Measurements from ENCODE around the gene RGS2.

Gene RGS2, protein sequence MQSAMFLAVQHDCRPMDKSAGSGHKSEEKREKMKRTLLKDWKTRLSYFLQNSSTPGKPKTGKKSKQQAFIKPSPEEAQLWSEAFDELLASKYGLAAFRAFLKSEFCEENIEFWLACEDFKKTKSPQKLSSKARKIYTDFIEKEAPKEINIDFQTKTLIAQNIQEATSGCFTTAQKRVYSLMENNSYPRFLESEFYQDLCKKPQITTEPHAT

GRCh38 chr1:192808518-192809306 is at the start of gene RGS2:
Gene RGS2 (plus strand): TSS chr1:192809039. CDS start chr1:192809072, 33 bp downstream.
- peak within 1 kb of the TSS; percentile 97 to 99 for H3K4me3 ChIP-seq (ENCODE audit: low read depth in 1 of 2, low read length in 2 of 2)
- no peaks in the 10 kb centered on the region for H3K9me3 ChIP-seq (ENCODE audit: low read length)
- H3K9ac ChIP-seq (ENCODE audit: low read length) = peak within 1 kb of the TSS; percentile 98
- H3K36me3 ChIP-seq (ENCODE audit: insufficient read depth, low read length) = peaks cover 29% of the 10 kb centered on the region
- H3K4me1 ChIP-seq (ENCODE audit: insufficient read depth, low read length) = peaks cover 4% of the 10 kb centered on the region
- H3K27me3 ChIP-seq (ENCODE audit: control insufficient read depth in 1 of 2, insufficient read depth in 2 of 2, low read length in 2 of 2) = no peaks in the 10 kb centered on the region
- H3K27ac ChIP-seq (ENCODE audit: low read depth, low read length) = peak within 1 kb of the TSS; percentile 94

GRCh38 chr1:192759104-192759503 is 49.7 kb upstream of the RGS2 start:
- Histone ChIP-seq H3K27me3 (ENCODE audit: control insufficient read depth in 1 of 2, insufficient read depth in 2 of 2, low read length in 2 of 2) (no peaks in the 10 kb centered on the region), H3K9ac (ENCODE audit: low read length) (no peak overlapping the region), H3K4me3 (ENCODE audit: low read depth in 1 of 2, low read length in 2 of 2) (no peak overlapping the region)

DNA sequence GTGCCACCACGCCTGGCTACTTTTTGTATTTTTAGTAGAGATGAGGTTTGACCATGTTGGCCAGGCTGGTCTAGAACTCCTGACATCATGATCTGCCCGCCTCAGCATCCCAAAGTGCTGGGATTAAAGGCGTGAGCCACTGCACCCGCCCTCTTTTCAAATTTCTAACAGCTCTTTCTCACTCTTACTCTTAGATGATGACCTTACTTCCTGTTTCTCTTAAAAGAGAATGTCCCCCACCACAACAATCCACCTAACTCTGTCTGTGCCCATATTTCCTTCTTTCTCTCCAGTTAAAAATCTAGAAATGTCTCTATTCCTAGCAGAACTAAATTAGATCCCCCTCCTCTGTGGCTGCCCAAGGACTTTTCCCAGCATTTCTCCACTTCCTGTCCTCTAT is 46.6 kb upstream of the RGS2 start:
- Histone ChIP-seq H3K9me3 (ENCODE audit: low read length) (no peaks in the 10 kb centered on the region), H3K4me1 (ENCODE audit: insufficient read depth, low read length) (no peaks in the 10 kb centered on the region), H3K27ac (ENCODE audit: low read depth, low read length) (no peak overlapping the region), H3K4me3 (ENCODE audit: low read depth in 1 of 2, low read length in 2 of 2) (no peak overlapping the region), H3K9ac (ENCODE audit: low read length) (no peak overlapping the region), H3K36me3 (ENCODE audit: insufficient read depth, low read length) (no peaks in the 10 kb centered on the region), H3K27me3 (ENCODE audit: control insufficient read depth in 1 of 2, insufficient read depth in 2 of 2, low read length in 2 of 2) (no peaks in the 10 kb centered on the region)

More at GRCh38 chr1:192759104-192759503, 49.7 kb upstream of the RGS2 start:
- no peaks in the 10 kb centered on the region for H3K4me1 ChIP-seq (ENCODE audit: insufficient read depth, low read length)
- H3K9me3 ChIP-seq (ENCODE audit: low read length) = no peaks in the 10 kb centered on the region
- H3K27ac ChIP-seq (ENCODE audit: low read depth, low read length) = no peak overlapping the region
- H3K36me3 ChIP-seq (ENCODE audit: insufficient read depth, low read length) = no peaks in the 10 kb centered on the region

DNA sequence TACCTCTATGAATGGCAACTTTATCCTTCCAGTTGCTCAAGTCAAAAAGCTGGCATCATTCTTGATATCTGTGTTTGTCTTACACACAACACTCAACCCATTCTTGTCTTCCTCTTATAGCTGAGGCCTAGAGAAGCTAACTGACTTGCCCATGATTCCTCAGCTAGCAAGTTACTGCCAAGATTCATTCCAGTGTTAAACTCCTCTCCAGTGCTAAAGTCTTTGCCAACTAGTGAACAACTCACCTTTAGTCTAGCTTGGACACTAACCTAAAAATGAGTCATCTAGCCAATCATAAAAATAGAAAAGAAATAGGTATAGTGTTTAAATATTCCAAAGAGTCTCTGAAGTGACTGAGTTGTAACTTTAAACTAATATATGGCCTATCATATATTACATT is 45.6 kb upstream of the RGS2 start:
- Histone ChIP-seq H3K27ac (ENCODE audit: low read depth, low read length) (peak overlapping the region; percentile 3), H3K4me3 (ENCODE audit: low read depth in 1 of 2, low read length in 2 of 2) (no peak overlapping the region), H3K4me1 (ENCODE audit: insufficient read depth, low read length) (peaks cover 3% of the 10 kb centered on the region), H3K9ac (ENCODE audit: low read length) (no peak overlapping the region), H3K27me3 (ENCODE audit: control insufficient read depth in 1 of 2, insufficient read depth in 2 of 2, low read length in 2 of 2) (no peaks in the 10 kb centered on the region), H3K9me3 (ENCODE audit: low read length) (no peaks in the 10 kb centered on the region), H3K36me3 (ENCODE audit: insufficient read depth, low read length) (no peaks in the 10 kb centered on the region)

DNA sequence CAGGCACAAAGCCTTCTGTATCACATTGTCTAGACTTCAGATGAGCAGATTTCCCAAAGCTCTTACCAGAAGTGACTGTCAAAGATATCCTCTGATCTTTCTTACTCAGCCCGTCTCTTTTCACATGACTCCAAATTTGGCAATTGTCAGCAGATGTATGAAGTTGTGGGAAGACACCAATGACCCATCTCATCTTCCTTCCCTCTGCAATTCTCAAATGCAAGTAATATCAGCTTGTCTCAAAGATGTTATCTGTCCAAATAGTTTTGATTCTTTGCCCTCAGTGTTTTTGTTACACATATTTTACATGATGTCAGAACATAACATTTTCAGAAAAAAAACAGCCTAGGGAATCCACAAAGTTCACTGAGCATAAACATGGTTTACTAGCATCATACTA is 45.1 kb upstream of the RGS2 start:
- H3K9me3 ChIP-seq (ENCODE audit: low read length) = no peaks in the 10 kb centered on the region
- H3K27me3 ChIP-seq (ENCODE audit: control insufficient read depth in 1 of 2, insufficient read depth in 2 of 2, low read length in 2 of 2) = no peaks in the 10 kb centered on the region
- no peak overlapping the region for H3K9ac ChIP-seq (ENCODE audit: low read length)
- no peaks in the 10 kb centered on the region for H3K36me3 ChIP-seq (ENCODE audit: insufficient read depth, low read length)
- peaks cover 5% of the 10 kb centered on the region for H3K4me1 ChIP-seq (ENCODE audit: insufficient read depth, low read length)
- no peak overlapping the region for H3K27ac ChIP-seq (ENCODE audit: low read depth, low read length)
- no peak overlapping the region for H3K4me3 ChIP-seq (ENCODE audit: low read depth in 1 of 2, low read length in 2 of 2)

GRCh38 chr1:192764675-192765074 is 44.2 kb upstream of the RGS2 start:
- Histone ChIP-seq H3K4me3 (ENCODE audit: low read depth in 1 of 2, low read length in 2 of 2) (no peak overlapping the region), H3K9me3 (ENCODE audit: low read length) (no peaks in the 10 kb centered on the region), H3K4me1 (ENCODE audit: insufficient read depth, low read length) (peaks cover 5% of the 10 kb centered on the region), H3K27me3 (ENCODE audit: control insufficient read depth in 1 of 2, insufficient read depth in 2 of 2, low read length in 2 of 2) (no peaks in the 10 kb centered on the region), H3K27ac (ENCODE audit: low read depth, low read length) (no peak overlapping the region), H3K36me3 (ENCODE audit: insufficient read depth, low read length) (no peaks in the 10 kb centered on the region), H3K9ac (ENCODE audit: low read length) (no peak overlapping the region)

- Histone ChIP-seq H3K27me3 (ENCODE audit: control insufficient read depth in 1 of 2, insufficient read depth in 2 of 2, low read length in 2 of 2) (no peaks in the 10 kb centered on the region), H3K4me3 (ENCODE audit: low read depth in 1 of 2, low read length in 2 of 2) (no peak overlapping the region), H3K27ac (ENCODE audit: low read depth, low read length) (no peak overlapping the region), H3K36me3 (ENCODE audit: insufficient read depth, low read length) (no peaks in the 10 kb centered on the region), H3K9ac (ENCODE audit: low read length) (no peak overlapping the region), H3K4me1 (ENCODE audit: insufficient read depth, low read length) (peaks cover 5% of the 10 kb centered on the region), H3K9me3 (ENCODE audit: low read length) (no peaks in the 10 kb centered on the region)
Measured at GRCh38 chr1:192766009-192766625, 42.7 kb upstream of the RGS2 start.

DNA sequence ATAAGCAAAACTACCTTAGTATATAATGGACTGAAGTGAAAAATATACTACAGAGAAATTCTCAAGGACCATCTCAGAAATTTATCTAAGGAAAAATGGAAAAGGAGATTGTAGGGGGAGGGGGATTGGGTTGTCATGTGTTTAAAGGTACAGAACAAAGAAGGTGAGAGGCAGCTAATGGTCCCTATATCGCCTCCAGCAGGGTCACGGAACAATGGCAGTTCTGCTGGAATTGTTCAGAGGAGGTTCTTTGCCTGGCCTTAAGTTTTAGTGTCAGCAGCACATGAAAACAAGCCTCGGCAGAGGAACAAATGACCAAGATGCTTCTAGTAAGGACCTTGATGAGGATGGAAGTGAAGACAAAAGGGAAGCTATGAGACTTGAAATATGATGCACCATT is 42.0 kb upstream of the RGS2 start:
- Histone ChIP-seq H3K4me3 (ENCODE audit: low read depth in 1 of 2, low read length in 2 of 2) (no peak overlapping the region), H3K9ac (ENCODE audit: low read length) (no peak overlapping the region), H3K9me3 (ENCODE audit: low read length) (no peaks in the 10 kb centered on the region)

GRCh38 chr1:192767798-192768197 is 41.0 kb upstream of the RGS2 start:
- Histone ChIP-seq H3K27me3 (ENCODE audit: control insufficient read depth in 1 of 2, insufficient read depth in 2 of 2, low read length in 2 of 2) (no peaks in the 10 kb centered on the region), H3K36me3 (ENCODE audit: insufficient read depth, low read length) (no peaks in the 10 kb centered on the region), H3K4me1 (ENCODE audit: insufficient read depth, low read length) (peaks cover 5% of the 10 kb centered on the region), H3K4me3 (ENCODE audit: low read depth in 1 of 2, low read length in 2 of 2) (no peak overlapping the region), H3K9me3 (ENCODE audit: low read length) (no peaks in the 10 kb centered on the region), H3K27ac (ENCODE audit: low read depth, low read length) (no peak overlapping the region), H3K9ac (ENCODE audit: low read length) (no peak overlapping the region)

More for the DNA sequence above, 42.0 kb upstream of the RGS2 start:
- no peak overlapping the region for H3K27ac ChIP-seq (ENCODE audit: low read depth, low read length)
- H3K36me3 ChIP-seq (ENCODE audit: insufficient read depth, low read length) = no peaks in the 10 kb centered on the region
- peaks cover 5% of the 10 kb centered on the region for H3K4me1 ChIP-seq (ENCODE audit: insufficient read depth, low read length)
- H3K27me3 ChIP-seq (ENCODE audit: control insufficient read depth in 1 of 2, insufficient read depth in 2 of 2, low read length in 2 of 2) = no peaks in the 10 kb centered on the region

DNA sequence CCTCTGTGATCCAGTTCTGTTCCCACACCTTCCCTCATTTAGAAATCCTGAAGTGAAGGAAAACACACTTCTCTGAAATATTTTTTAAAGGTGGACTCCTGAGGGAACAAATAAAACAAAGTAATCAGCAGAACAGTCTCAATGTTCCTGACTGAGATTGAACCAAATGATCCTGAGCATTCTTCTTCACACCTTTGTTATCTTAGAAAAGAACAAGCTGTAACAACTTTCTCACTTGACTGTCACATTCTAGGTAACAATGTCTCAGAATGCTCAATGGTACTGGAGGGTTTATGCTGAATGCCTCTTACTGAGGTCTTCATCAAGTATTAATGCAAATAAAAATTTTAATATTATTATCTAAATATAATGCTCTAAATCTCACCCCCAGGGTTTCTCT is 40.4 kb upstream of the RGS2 start:
- H3K4me1 ChIP-seq (ENCODE audit: insufficient read depth, low read length) = peaks cover 5% of the 10 kb centered on the region
- no peaks in the 10 kb centered on the region for H3K9me3 ChIP-seq (ENCODE audit: low read length)
- no peak overlapping the region for H3K27ac ChIP-seq (ENCODE audit: low read depth, low read length)
- no peak overlapping the region for H3K4me3 ChIP-seq (ENCODE audit: low read depth in 1 of 2, low read length in 2 of 2)
- H3K27me3 ChIP-seq (ENCODE audit: control insufficient read depth in 1 of 2, insufficient read depth in 2 of 2, low read length in 2 of 2) = no peaks in the 10 kb centered on the region
- no peaks in the 10 kb centered on the region for H3K36me3 ChIP-seq (ENCODE audit: insufficient read depth, low read length)
- no peak overlapping the region for H3K9ac ChIP-seq (ENCODE audit: low read length)

GRCh38 chr1:192771341-192771740 is 37.5 kb upstream of the RGS2 start:
- Histone ChIP-seq H3K9me3 (ENCODE audit: low read length) (no peaks in the 10 kb centered on the region), H3K4me1 (ENCODE audit: insufficient read depth, low read length) (peaks cover 5% of the 10 kb centered on the region), H3K36me3 (ENCODE audit: insufficient read depth, low read length) (no peaks in the 10 kb centered on the region), H3K27me3 (ENCODE audit: control insufficient read depth in 1 of 2, insufficient read depth in 2 of 2, low read length in 2 of 2) (no peaks in the 10 kb centered on the region), H3K27ac (ENCODE audit: low read depth, low read length) (no peak overlapping the region), H3K4me3 (ENCODE audit: low read depth in 1 of 2, low read length in 2 of 2) (no peak overlapping the region), H3K9ac (ENCODE audit: low read length) (no peak overlapping the region)
